Measurements from ENCODE around the gene THAP9.
"Not testable (repeated sequence)": the region's sequence is repeated elsewhere in the genome, so short reads cannot be mapped to it uniquely, and the experiment has no call there.

THAP9 gene

GRCh38 chr4:82909326-82909725 is 8.8 kb downstream of the THAP9 start:
- H3K27ac Mint-ChIP-seq = no peak overlapping the region
- DNase-seq = no peak
- peaks cover 7% of the 10 kb centered on the region for H3K36me3 Mint-ChIP-seq (ENCODE audit: low read depth)
- no peak overlapping the region for H3K4me3 Mint-ChIP-seq
- no peaks in the 10 kb centered on the region for H3K27me3 Mint-ChIP-seq
- no peaks in the 10 kb centered on the region for H3K9me3 Mint-ChIP-seq
- peaks cover 26% of the 10 kb centered on the region for H3K4me1 Mint-ChIP-seq
- ATAC-seq = no peak

- DNase-seq = no peak
- no peak for ATAC-seq
- H3K4me1 Mint-ChIP-seq = no peaks in the 10 kb centered on the region
- peaks cover 9% of the 10 kb centered on the region for H3K36me3 Mint-ChIP-seq (ENCODE audit: low read depth)
- H3K27ac Mint-ChIP-seq = no peak overlapping the region
- H3K4me3 Mint-ChIP-seq = no peak overlapping the region
- H3K9me3 Mint-ChIP-seq = no peaks in the 10 kb centered on the region
- no peaks in the 10 kb centered on the region for H3K27me3 Mint-ChIP-seq
These were observed 12.8 kb downstream of the THAP9 start for GRCh38 chr4:82913305-82913704.

DNA sequence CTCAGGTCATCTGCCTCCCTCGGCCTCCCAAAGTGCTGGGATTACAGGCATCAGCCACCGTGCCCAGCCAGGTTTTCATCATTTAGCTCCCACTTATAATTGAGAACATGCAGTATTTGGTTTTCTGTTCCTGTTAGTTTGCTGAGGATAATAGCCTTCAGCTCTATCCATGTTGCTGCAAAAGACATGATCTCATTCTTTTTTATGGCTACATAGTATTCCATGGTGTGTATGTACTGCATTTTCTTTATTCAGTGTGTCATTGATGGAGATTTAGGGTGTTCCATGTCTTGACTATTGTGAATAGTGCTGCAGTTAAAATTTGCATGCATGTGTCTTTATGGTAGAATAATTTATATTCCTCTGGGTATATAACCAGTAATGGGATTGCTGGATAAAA is 13.4 kb downstream of the THAP9 start:
- ATAC-seq = not testable (repeated sequence)

DNA sequence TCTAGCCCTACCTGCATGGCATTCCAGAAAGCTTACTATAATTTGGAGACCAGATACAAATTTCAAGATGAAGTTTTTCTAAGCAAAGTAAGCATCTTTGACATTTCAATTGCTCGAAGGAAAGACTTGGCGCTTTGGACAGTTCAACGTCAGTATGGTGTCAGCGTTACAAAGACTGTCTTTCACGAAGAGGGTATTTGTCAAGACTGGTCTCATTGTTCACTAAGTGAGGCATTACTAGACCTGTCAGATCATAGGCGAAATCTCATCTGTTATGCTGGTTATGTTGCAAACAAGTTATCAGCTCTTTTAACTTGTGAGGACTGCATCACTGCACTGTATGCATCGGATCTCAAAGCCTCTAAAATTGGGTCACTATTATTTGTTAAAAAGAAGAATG is 17.6 kb downstream of the THAP9 start:
- Mint-ChIP-seq H3K27ac (no peak overlapping the region), H3K9me3 (no peaks in the 10 kb centered on the region), H3K4me1 (no peaks in the 10 kb centered on the region), H3K27me3 (no peaks in the 10 kb centered on the region), H3K4me3 (no peak overlapping the region), H3K36me3 (ENCODE audit: low read depth) (peaks cover 4% of the 10 kb centered on the region)
- DNase-seq (no peak), ATAC-seq (no peak)

More for the DNA sequence above, 13.4 kb downstream of the THAP9 start:
- H3K4me1 Mint-ChIP-seq; DNase-seq; H3K27ac Mint-ChIP-seq; H3K4me3 Mint-ChIP-seq; H3K27me3 Mint-ChIP-seq; H3K9me3 Mint-ChIP-seq; H3K36me3 Mint-ChIP-seq (ENCODE audit: low read depth): not testable (repeated sequence)

DNA sequence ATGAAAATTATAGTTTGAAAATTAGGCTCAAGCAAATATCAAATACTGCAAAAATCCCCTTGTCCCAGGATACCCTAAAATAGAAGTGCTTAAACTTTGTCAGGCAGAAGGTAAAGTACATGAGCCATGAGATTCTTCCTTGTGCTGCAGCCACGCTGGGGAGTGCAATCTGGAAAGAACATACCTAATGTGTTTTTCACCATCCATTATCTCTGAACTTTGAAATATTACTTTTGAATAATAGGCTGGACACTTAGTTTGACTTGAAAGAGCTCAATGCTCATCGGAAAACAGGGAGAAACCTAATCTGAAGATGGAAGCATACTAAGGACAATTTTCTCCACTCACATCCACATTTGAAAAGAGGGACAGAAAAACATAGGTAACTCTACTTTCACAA is 18.9 kb downstream of the THAP9 start:
- Mint-ChIP-seq H3K9me3 (no peaks in the 10 kb centered on the region), H3K4me3 (no peak overlapping the region), H3K36me3 (ENCODE audit: low read depth) (peaks cover 2% of the 10 kb centered on the region), H3K4me1 (no peaks in the 10 kb centered on the region), H3K27ac (no peak overlapping the region), H3K27me3 (no peaks in the 10 kb centered on the region)
- no peak for ATAC-seq
- DNase-seq = no peak

DNA sequence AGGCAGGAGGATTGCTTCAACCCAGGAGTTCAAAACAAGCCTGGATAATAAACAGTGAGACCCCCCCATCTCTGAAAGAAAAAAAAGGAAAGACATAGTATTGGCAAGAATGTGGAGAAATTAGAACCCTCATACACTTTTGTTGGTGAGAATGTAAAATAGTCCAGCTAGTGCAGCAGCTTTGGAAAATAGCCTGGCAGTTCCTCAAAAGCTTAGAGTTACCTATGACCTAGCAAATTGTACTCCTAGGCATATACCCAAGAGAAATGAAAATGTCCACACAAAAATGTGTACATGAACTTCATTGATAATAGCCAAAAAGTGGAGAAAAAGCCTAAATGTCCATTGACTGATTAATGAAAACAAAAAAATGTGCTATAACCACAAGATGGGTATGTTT is 21.3 kb downstream of the THAP9 start:
- peaks cover 4% of the 10 kb centered on the region for H3K36me3 Mint-ChIP-seq (ENCODE audit: low read depth)
- no peaks in the 10 kb centered on the region for H3K4me1 Mint-ChIP-seq
- H3K4me3 Mint-ChIP-seq = no peak overlapping the region
- DNase-seq = no peak
- H3K27me3 Mint-ChIP-seq = no peaks in the 10 kb centered on the region
- ATAC-seq = no peak
- no peaks in the 10 kb centered on the region for H3K9me3 Mint-ChIP-seq
- no peak overlapping the region for H3K27ac Mint-ChIP-seq

- no peaks in the 10 kb centered on the region for H3K4me1 Mint-ChIP-seq
- no peak overlapping the region for H3K27ac Mint-ChIP-seq
- peaks cover 42% of the 10 kb centered on the region for H3K36me3 Mint-ChIP-seq (ENCODE audit: low read depth)
- no peak for ATAC-seq
- no peak overlapping the region for H3K4me3 Mint-ChIP-seq
- no peaks in the 10 kb centered on the region for H3K9me3 Mint-ChIP-seq
- DNase-seq = no peak
- H3K27me3 Mint-ChIP-seq = no peaks in the 10 kb centered on the region
These were observed 30.6 kb downstream of the THAP9 start for GRCh38 chr4:82930848-82931755.

GRCh38 chr4:82934441-82934840 is 33.9 kb downstream of the THAP9 start:
- Mint-ChIP-seq H3K9me3 (no peaks in the 10 kb centered on the region), H3K27ac (no peak overlapping the region), H3K4me1 (no peaks in the 10 kb centered on the region), H3K4me3 (no peak overlapping the region), H3K36me3 (ENCODE audit: low read depth) (peaks cover 51% of the 10 kb centered on the region), H3K27me3 (no peaks in the 10 kb centered on the region)
- DNase-seq (no peak), ATAC-seq (no peak)

DNA sequence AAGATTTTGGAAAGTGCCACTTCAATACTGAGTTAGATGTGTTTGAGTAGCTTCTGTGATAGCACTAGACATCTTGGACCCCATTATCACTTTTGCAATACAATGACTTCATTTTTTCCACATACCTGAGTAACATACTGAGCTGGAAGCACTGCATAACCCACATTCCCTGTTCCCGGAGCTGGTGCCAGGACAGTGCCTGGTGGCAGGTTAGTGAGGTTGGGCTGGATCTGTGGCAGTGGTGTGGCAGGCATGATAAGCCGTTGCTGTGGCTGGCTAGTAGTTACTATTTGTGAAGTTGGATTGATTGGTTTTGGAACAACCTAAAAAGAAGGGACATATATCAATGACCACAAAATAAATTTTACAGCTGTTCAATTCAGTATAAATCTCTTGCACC is 38.9 kb downstream of the THAP9 start:
- ATAC-seq (no peak), DNase-seq (no peak)
- H3K4me3 Mint-ChIP-seq = no peak overlapping the region
- H3K27ac Mint-ChIP-seq = no peak overlapping the region
- no peaks in the 10 kb centered on the region for H3K9me3 Mint-ChIP-seq
- peaks cover 37% of the 10 kb centered on the region for H3K36me3 Mint-ChIP-seq (ENCODE audit: low read depth)
- no peaks in the 10 kb centered on the region for H3K27me3 Mint-ChIP-seq
- H3K4me1 Mint-ChIP-seq = no peaks in the 10 kb centered on the region

GRCh38 chr4:82947498-82947897 is 47.0 kb downstream of the THAP9 start:
- Mint-ChIP-seq H3K27ac (no peak overlapping the region), H3K9me3 (no peaks in the 10 kb centered on the region)
- ATAC-seq = no peak

DNA sequence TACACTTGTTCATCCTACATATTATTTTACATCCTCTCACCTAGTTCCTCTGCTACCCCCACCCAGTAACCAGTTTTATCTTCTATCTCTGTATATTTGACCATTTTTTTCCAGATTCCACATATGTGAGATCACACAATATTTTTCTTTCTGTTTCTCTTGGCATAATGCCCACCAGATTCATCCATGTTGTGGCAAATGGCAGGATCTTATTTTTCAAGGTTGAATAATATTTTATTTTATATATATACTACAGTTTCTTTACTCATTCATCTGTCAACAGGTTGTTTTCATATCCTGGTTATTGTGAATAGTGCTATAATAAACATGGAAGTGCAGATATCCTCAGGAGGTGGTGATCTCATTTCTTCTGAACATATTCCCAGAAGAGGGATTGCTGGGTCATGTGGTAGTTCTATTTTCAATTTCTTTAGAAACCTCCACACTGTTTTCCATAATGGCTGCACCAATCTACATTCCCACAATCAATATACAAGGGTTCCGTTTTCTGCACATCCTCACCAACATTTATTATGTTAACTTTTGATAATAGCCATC is 48.2 kb downstream of the THAP9 start:
- Mint-ChIP-seq H3K27me3 (no peaks in the 10 kb centered on the region), H3K36me3 (ENCODE audit: low read depth) (peaks cover 13% of the 10 kb centered on the region), H3K27ac (no peak overlapping the region), H3K9me3 (no peaks in the 10 kb centered on the region), H3K4me3 (no peak overlapping the region), H3K4me1 (no peaks in the 10 kb centered on the region)
- ATAC-seq (no peak), DNase-seq (no peak)

More at GRCh38 chr4:82947498-82947897, 47.0 kb downstream of the THAP9 start:
- H3K4me1 Mint-ChIP-seq = no peaks in the 10 kb centered on the region
- H3K4me3 Mint-ChIP-seq = no peak overlapping the region
- peaks cover 11% of the 10 kb centered on the region for H3K36me3 Mint-ChIP-seq (ENCODE audit: low read depth)
- DNase-seq = no peak
- no peaks in the 10 kb centered on the region for H3K27me3 Mint-ChIP-seq

DNA sequence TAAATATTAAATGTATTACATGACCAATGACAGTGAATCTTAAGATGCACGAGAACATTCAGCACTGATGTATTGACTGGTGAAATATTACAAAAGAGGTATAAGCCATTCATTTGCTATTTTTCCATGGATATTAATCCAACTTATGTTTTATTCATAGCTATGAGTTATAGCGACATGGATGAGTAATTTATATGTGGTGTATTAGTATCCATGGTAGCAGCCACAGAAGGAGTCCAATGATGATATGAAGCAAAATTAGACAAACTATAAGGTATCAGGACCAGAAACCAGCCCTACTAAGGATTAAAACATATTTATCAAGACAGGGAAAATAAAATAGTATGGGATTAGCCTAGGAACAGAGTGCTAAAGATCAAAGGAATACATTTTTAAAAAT is 50.7 kb downstream of the THAP9 start:
- H3K36me3 Mint-ChIP-seq (ENCODE audit: low read depth) = peaks cover 14% of the 10 kb centered on the region
- no peak overlapping the region for H3K27ac Mint-ChIP-seq

DNA sequence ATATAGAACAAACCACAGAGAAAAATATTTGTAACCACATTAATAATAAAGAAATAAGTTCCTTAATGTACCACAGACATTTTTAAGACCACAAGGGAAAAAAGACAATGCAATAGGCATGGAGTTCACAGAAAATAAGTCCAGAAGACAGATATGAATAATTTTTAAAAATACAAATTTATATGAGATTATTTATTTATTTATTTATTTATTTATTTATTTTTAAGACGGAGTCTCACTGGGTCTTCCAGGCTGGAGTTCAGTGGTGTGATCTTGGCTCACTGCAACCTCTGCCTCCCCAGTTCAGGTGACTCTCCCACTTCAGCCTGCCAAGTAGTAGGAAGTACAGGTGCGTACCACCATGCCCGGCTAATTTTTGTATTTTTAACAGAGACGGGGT is 53.7 kb downstream of the THAP9 start:
- Mint-ChIP-seq H3K27me3 (no peaks in the 10 kb centered on the region), H3K4me3 (no peak overlapping the region), H3K36me3 (ENCODE audit: low read depth) (peaks cover 20% of the 10 kb centered on the region), H3K9me3 (no peaks in the 10 kb centered on the region), H3K4me1 (peaks cover 6% of the 10 kb centered on the region), H3K27ac (no peak overlapping the region)
- ATAC-seq (no peak), DNase-seq (no peak)

More for the DNA sequence above, 50.7 kb downstream of the THAP9 start:
- no peak for ATAC-seq
- Mint-ChIP-seq H3K9me3 (no peaks in the 10 kb centered on the region), H3K4me1 (no peaks in the 10 kb centered on the region), H3K27me3 (no peaks in the 10 kb centered on the region), H3K4me3 (no peak overlapping the region)
- DNase-seq = no peak

GRCh38 chr4:82957045-82957444 is 56.5 kb downstream of the THAP9 start:
- Mint-ChIP-seq H3K4me1 (peaks cover 6% of the 10 kb centered on the region), H3K27ac (no peak overlapping the region), H3K9me3 (no peaks in the 10 kb centered on the region), H3K4me3 (no peak overlapping the region), H3K36me3 (ENCODE audit: low read depth) (peaks cover 36% of the 10 kb centered on the region), H3K27me3 (no peaks in the 10 kb centered on the region)
- no peak for ATAC-seq
- DNase-seq = no peak

DNA sequence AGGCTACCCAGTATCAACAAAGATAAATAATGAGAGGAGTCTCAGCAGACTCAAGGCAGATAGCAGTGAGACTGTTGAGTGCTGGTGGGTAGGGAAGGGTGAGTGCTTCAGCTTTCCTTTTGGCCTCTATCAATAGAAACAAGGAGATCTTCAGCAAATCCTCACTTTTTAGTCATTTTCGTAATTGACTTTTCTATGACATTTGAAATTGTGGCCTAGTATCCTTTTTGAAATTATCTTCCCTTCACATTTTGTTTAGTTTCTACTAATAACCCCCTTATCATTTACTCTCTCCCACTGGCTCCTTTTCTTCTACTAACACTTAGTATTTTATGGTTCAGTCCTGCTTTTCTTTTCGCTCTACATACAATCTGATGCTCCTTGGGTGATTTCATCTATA is 65.2 kb downstream of the THAP9 start:
- no peak for DNase-seq
- Mint-ChIP-seq H3K27me3 (no peaks in the 10 kb centered on the region), H3K4me1 (no peaks in the 10 kb centered on the region), H3K27ac (no peak overlapping the region), H3K36me3 (ENCODE audit: low read depth) (peaks cover 59% of the 10 kb centered on the region), H3K9me3 (no peaks in the 10 kb centered on the region), H3K4me3 (no peak overlapping the region)
- ATAC-seq = no peak

Measured in activated naive CD8-positive, alpha-beta T cell treated with anti-CD3 and anti-CD28 coated beads, Interleukin-2, amount 50 U/mL, for 24 hours (primary cell).